Activated CD8-positive, alpha-beta T cell treated with anti-CD3 and anti-CD28 coated beads for 36 hours (primary cell): Measurements from ENCODE around the gene CARTPT. TPM values are rescaled to one million over a fixed set of nuclear protein-coding genes. Genes with fewer than 3 reads are reported as not detected.

Experiments used
- ATAC-seq: fragments of 200-7000 bp; cut with Tn5 transposase; one replicate; pipeline ENCODE4 v1.10.0; 2021; ENCODE audit warnings: mild to moderate bottlenecking, moderate library complexity
- CTCF ChIA-PET: fragments of 350-600 bp; sonication (Branson Sonifier 250); formaldehyde crosslinking; loops from one replicate; lab custom pipeline; 2021; ENCODE audit warnings: antibody characterized with exemption; lab: Charles Lee
- POLR2A ChIA-PET: fragments of 350-600 bp; sonication (Branson Sonifier 250); formaldehyde crosslinking; loops from one replicate; lab custom pipeline; 2021; ENCODE audit warnings: antibody characterized with exemption; lab: Charles Lee
- DNase-seq: peaks from one replicate; pipeline ENCODE4 v3.0.0-alpha.2; 2020
- H3K27ac Mint-ChIP-seq: one replicate; pipeline ENCODE4 v1.8.0; 2021; ENCODE audit warnings: mild to moderate bottlenecking, mixed read lengths
- H3K27me3 Mint-ChIP-seq: one replicate; pipeline ENCODE4 v1.8.0; 2021; ENCODE audit warnings: mixed read lengths
- H3K36me3 Mint-ChIP-seq: one replicate; pipeline ENCODE4 v1.8.0; 2021; ENCODE audit warnings: low read depth, mixed read lengths
- H3K4me1 Mint-ChIP-seq: one replicate; pipeline ENCODE4 v1.8.0; 2021; ENCODE audit warnings: low read depth, mixed read lengths
- H3K4me3 Mint-ChIP-seq: one replicate; pipeline ENCODE4 v1.8.0; 2021; ENCODE audit warnings: mild to moderate bottlenecking, moderate library complexity, mixed read lengths
- H3K9me3 Mint-ChIP-seq: one replicate; pipeline ENCODE4 v1.8.0; 2021; ENCODE audit warnings: mixed read lengths
- intact Hi-C: fragments of 100-400 bp; cut with micrococcal nuclease; formaldehyde crosslinking; loops from one replicate; pipeline ENCODE4 v1.10.0; 2022
- total RNA-seq, 2 experiments: library from RNA; stranded (reverse); gene quantifications; one replicate each; pipeline ENCODE4 v1.2.3, GENCODE V29; 2021
- TF ChIP-seq, protein P1 (sequence below): fragments of 200-600 bp; IDR thresholded peaks from one replicate; pipeline ENCODE4 v1.8.0; 2022; ENCODE audit warnings: antibody characterized with exemption, mild to moderate bottlenecking

Gene CARTPT
- total RNA-seq, 2 experiments from 2014 or later: not detected

DNA sequence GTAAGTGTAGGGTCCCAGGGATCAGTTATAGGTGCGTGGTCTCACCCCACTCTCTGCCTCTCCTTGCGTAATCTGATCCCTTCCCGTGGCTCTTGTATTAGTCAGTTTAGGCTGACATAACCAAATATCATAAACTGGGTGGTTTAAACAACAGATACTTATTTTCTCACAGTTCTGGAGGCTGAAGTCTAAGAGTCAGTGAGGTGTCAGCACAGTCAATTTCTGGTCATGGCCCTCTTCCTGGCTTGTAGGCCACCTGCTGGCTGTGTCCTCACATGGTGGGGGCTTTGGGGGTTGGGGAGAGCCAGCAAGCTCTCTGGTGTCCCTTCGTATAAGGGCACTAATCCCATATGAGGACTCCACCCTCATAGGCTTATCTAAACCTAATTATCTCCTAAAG lies 32.3 kb downstream of the CARTPT start:
- no peaks in the 10 kb centered on the region for H3K9me3 Mint-ChIP-seq
- DNase-seq: no peak

DNA sequence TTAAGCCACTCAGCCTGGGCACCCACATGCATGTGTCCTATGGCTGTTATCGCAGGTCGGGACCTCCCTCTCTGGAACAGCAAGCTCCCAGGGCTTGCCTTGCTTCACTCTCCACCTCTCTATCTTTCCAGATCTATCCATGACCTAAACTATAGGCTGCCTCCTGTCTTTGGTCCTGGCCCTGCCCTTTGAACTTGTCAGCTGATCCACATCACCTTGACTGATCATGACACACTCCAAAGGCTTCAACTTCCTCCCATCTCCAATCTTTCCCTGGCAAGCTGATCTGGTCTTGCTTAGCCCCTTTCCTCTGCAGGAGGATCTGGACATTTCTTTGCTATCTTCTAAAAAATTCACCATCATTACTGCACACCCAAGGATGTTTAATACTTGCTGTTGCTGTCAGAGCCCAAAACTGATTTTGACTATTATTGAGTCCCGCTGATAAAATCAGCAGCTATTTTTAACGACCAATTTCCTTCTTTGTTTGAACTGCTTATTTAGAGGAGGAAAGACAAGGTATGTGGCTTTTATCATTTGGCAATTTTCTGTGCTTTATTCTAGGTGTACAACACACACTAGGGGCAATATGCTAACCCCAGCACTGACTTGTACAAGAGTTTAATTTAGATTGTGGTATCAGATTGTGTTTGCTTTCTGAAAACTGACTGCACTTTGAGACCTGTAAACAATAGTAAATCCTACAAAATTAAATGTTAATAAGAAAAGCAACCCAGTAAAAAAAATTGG lies 33.5 kb downstream of the CARTPT start:
- Mint-ChIP-seq H3K27ac (no peak overlapping the region), H3K4me1 (peaks cover 2% of the 10 kb centered on the region), H3K27me3 (no peaks in the 10 kb centered on the region), H3K36me3 (no peaks in the 10 kb centered on the region), H3K9me3 (no peaks in the 10 kb centered on the region), H3K4me3 (no peak overlapping the region)
- TF ChIP-seq, protein P1, sequence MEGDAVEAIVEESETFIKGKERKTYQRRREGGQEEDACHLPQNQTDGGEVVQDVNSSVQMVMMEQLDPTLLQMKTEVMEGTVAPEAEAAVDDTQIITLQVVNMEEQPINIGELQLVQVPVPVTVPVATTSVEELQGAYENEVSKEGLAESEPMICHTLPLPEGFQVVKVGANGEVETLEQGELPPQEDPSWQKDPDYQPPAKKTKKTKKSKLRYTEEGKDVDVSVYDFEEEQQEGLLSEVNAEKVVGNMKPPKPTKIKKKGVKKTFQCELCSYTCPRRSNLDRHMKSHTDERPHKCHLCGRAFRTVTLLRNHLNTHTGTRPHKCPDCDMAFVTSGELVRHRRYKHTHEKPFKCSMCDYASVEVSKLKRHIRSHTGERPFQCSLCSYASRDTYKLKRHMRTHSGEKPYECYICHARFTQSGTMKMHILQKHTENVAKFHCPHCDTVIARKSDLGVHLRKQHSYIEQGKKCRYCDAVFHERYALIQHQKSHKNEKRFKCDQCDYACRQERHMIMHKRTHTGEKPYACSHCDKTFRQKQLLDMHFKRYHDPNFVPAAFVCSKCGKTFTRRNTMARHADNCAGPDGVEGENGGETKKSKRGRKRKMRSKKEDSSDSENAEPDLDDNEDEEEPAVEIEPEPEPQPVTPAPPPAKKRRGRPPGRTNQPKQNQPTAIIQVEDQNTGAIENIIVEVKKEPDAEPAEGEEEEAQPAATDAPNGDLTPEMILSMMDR: no peak
- no peak for ATAC-seq
- intact Hi-C loops: no loop called here
- no peak for DNase-seq
- ChIA-PET POLR2A (no interaction called here), CTCF (no interaction called here)

More for the DNA sequence above, 32.3 kb downstream of the CARTPT start:
- no peaks in the 10 kb centered on the region for H3K36me3 Mint-ChIP-seq
- POLR2A ChIA-PET: no interaction called here
- H3K27me3 Mint-ChIP-seq: no peaks in the 10 kb centered on the region
- no peak overlapping the region for H3K4me3 Mint-ChIP-seq
- H3K27ac Mint-ChIP-seq: no peak overlapping the region
- CTCF ChIA-PET: no interaction called here
- TF ChIP-seq, protein P1: no peak
- intact Hi-C loops: no loop called here
- no peak for ATAC-seq
- H3K4me1 Mint-ChIP-seq: no peaks in the 10 kb centered on the region

GRCh38 chr5:71757590-71758543 lies 38.8 kb downstream of the CARTPT start:
- intact Hi-C loops: no loop called here
- Mint-ChIP-seq H3K36me3 (no peaks in the 10 kb centered on the region), H3K4me1 (peaks cover 5% of the 10 kb centered on the region), H3K27me3 (peaks cover 4% of the 10 kb centered on the region), H3K27ac (peak overlapping the region; percentile 32), H3K9me3 (no peaks in the 10 kb centered on the region), H3K4me3 (no peak overlapping the region)
- POLR2A ChIA-PET: no interaction called here
- CTCF ChIA-PET: interaction anchor here (0.7 to 2.6 kb wide), 13 partner anchors 8 to 282 kb away, joined by 3 to 8 read pairs (median 4); no protein-coding TSS in a partner anchor
- DNase-seq: peak; percentile 69
- TF ChIP-seq, protein P1: peak; percentile 64
- ATAC-seq: peak; percentile 96

DNA sequence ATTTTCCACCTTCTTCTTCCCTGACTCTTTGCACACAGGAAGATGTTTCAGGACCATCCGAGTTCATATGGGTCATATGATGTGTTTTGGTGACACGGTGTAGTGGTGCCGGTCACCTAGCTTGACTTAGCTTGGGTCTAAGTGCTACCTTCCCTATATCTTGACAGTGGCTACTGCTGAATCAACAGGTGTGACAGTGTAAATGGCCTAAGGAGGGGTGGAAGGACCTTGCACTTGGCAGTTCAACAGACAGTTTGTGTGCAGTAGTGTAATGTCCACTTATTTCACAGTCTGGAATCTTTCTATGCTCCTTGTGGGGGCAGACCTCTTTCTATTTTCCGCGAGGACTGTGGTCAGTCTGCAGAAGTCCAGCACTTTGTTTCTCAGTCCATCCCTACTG lies 43.8 kb downstream of the CARTPT start:
- peaks cover 3% of the 10 kb centered on the region for H3K4me1 Mint-ChIP-seq
- POLR2A ChIA-PET: no interaction called here
- CTCF ChIA-PET: no interaction called here

More for the DNA sequence above, 43.8 kb downstream of the CARTPT start:
- no peak for ATAC-seq
- Mint-ChIP-seq H3K36me3 (no peaks in the 10 kb centered on the region), H3K27me3 (peaks cover 6% of the 10 kb centered on the region), H3K4me3 (no peak overlapping the region), H3K27ac (no peak overlapping the region), H3K9me3 (no peaks in the 10 kb centered on the region)
- intact Hi-C loops: no loop called here
- TF ChIP-seq, protein P1: no peak
- no peak for DNase-seq
